MM.1S (cell line): ENCODE results near the gene RNF2.
A peak's percentile ranks its signal among the peaks of the same experiment; 100 is the strongest.

Source experiments
- DNase-seq: peaks from one replicate; pipeline ENCODE4 v3.0.0-alpha.2; 2015
- H2AFZ ChIP-seq: fragments of 300-600 bp; sonication (generic); 2 replicates; pipeline ENCODE4 v1.6.0; 2016; ENCODE audit warnings: antibody characterized with exemption, low read length
- H3F3A ChIP-seq: fragments of 300-600 bp; sonication (generic); 2 replicates; pipeline ENCODE4 v1.6.1; 2016; ENCODE audit warnings: mild to moderate bottlenecking, antibody characterized with exemption, low read length, moderate library complexity, mixed read lengths; ENCODE audit not compliant: insufficient read depth
- H3K27ac ChIP-seq: fragments of 300-600 bp; sonication (generic); 2 replicates; pipeline ENCODE4 v1.5.1; 2016; ENCODE audit warnings: mild to moderate bottlenecking, low read length
- H3K27me3 ChIP-seq: fragments of 300-600 bp; sonication (generic); replicated peaks from 2 replicates; pipeline ENCODE4 v1.6.0; 2016; ENCODE audit warnings: low read length; ENCODE audit not compliant: insufficient read depth
- H3K36me3 ChIP-seq: fragments of 300-600 bp; sonication (generic); replicated peaks from 2 replicates; pipeline ENCODE4 v1.6.1; 2016; ENCODE audit warnings: mild to moderate bottlenecking, low read length, mixed read lengths; ENCODE audit not compliant: insufficient read depth
- H3K4me1 ChIP-seq: fragments of 300-600 bp; sonication (generic); 2 replicates; pipeline ENCODE4 v1.6.1; 2016; ENCODE audit warnings: low read length, mixed read lengths
- H3K4me2 ChIP-seq: fragments of 300-600 bp; sonication (generic); 2 replicates; pipeline ENCODE4 v1.6.0; 2016; ENCODE audit warnings: low read depth, low read length
- H3K4me3 ChIP-seq: fragments of 300-600 bp; sonication (generic); 2 replicates; pipeline ENCODE4 v1.5.1; 2016; ENCODE audit warnings: low read length, mixed read lengths
- H3K79me2 ChIP-seq: fragments of 300-600 bp; sonication (generic); 2 replicates; pipeline ENCODE4 v1.6.1; 2016; ENCODE audit warnings: mixed run types, low read length, mixed read lengths
- H3K9ac ChIP-seq: fragments of 300-600 bp; sonication (generic); 2 replicates; pipeline ENCODE4 v1.6.1; 2016; ENCODE audit warnings: low read length, mixed read lengths
- H3K9me2 ChIP-seq: fragments of 300-600 bp; sonication (generic); replicated peaks from 2 replicates; pipeline ENCODE4 v1.6.1; 2016; ENCODE audit warnings: mild to moderate bottlenecking, low read length, mixed read lengths; ENCODE audit not compliant: insufficient read depth
- H3K9me3 ChIP-seq: fragments of 300-600 bp; sonication (generic); replicated peaks from 2 replicates; pipeline ENCODE4 v1.6.1; 2016; ENCODE audit warnings: mild to moderate bottlenecking, low read length, mixed read lengths; ENCODE audit not compliant: insufficient read depth
- H4K20me1 ChIP-seq: fragments of 300-600 bp; sonication (generic); 2 replicates; pipeline ENCODE4 v1.6.1; 2016; ENCODE audit warnings: mild to moderate bottlenecking, low read length, moderate library complexity, mixed read lengths; ENCODE audit not compliant: insufficient read depth
- EZH2 ChIP-seq: fragments of 300-600 bp; sonication (generic); optimal IDR thresholded peaks from 2 replicates; pipeline ENCODE3; 2017; ENCODE audit warnings: low read depth, mild to moderate bottlenecking, antibody characterized with exemption, low read length, mixed read lengths
- EZH2phosphoT487 ChIP-seq: fragments of 300-600 bp; sonication (generic); IDR thresholded peaks from 2 replicates; pipeline ENCODE4 v1.6.1; 2018; ENCODE audit warnings: antibody characterized with exemption, low read length
- TF ChIP-seq, protein P1 (sequence below): fragments of 300-600 bp; sonication (generic); IDR thresholded peaks from 2 replicates; pipeline ENCODE4 v1.5.1; 2016; ENCODE audit warnings: antibody characterized with exemption, low read length, mixed read lengths

Gene RNF2

DNA sequence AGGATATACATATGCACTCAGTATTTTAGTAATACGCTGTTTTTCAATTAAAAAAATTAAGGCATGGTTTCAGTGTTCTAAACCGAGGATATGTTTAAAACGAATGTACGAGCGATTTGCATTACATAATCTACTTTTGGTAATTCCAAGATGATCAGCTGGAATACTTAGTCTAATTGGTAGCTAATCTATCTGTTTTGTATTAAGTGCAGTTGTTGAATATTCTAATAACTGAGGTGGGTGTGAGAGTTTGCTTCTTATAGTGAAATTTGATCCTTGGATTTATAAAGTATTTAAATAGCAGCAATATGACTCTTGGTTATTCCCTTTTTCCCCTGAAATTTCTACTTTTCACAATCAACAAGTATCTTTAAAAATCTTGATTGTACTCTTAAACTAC is 1.3 kb downstream of the RNF2 start:
- TF ChIP-seq, protein P1, sequence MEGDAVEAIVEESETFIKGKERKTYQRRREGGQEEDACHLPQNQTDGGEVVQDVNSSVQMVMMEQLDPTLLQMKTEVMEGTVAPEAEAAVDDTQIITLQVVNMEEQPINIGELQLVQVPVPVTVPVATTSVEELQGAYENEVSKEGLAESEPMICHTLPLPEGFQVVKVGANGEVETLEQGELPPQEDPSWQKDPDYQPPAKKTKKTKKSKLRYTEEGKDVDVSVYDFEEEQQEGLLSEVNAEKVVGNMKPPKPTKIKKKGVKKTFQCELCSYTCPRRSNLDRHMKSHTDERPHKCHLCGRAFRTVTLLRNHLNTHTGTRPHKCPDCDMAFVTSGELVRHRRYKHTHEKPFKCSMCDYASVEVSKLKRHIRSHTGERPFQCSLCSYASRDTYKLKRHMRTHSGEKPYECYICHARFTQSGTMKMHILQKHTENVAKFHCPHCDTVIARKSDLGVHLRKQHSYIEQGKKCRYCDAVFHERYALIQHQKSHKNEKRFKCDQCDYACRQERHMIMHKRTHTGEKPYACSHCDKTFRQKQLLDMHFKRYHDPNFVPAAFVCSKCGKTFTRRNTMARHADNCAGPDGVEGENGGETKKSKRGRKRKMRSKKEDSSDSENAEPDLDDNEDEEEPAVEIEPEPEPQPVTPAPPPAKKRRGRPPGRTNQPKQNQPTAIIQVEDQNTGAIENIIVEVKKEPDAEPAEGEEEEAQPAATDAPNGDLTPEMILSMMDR: no peak
- no peak for TF ChIP-seq EZH2phosphoT487
- TF ChIP-seq EZH2: no peak
- DNase-seq: no peak
- H3F3A ChIP-seq: peaks cover 14% of the 10 kb centered on the region
- H4K20me1 ChIP-seq: no peaks in the 10 kb centered on the region
- peak overlapping the region; percentile 86 for H3K4me2 ChIP-seq
- H3K9ac ChIP-seq: peak overlapping the region; percentile 66; the same call in 1 of the 2 replicates
- no peak overlapping the region for H3K27ac ChIP-seq
- H3K79me2 ChIP-seq: peaks cover 49% of the 10 kb centered on the region
- peak overlapping the region; percentile 88 for H3K4me3 ChIP-seq
- no peaks in the 10 kb centered on the region for H3K9me3 ChIP-seq
- H2AFZ ChIP-seq: peak overlapping the region; percentile 93
- H3K27me3 ChIP-seq: no peaks in the 10 kb centered on the region; the same call in 1 of the 2 replicates
- H3K4me1 ChIP-seq: peaks cover 9% of the 10 kb centered on the region; the same call in 1 of the 2 replicates
- no peaks in the 10 kb centered on the region for H3K9me2 ChIP-seq
- H3K36me3 ChIP-seq: no peaks in the 10 kb centered on the region

DNA sequence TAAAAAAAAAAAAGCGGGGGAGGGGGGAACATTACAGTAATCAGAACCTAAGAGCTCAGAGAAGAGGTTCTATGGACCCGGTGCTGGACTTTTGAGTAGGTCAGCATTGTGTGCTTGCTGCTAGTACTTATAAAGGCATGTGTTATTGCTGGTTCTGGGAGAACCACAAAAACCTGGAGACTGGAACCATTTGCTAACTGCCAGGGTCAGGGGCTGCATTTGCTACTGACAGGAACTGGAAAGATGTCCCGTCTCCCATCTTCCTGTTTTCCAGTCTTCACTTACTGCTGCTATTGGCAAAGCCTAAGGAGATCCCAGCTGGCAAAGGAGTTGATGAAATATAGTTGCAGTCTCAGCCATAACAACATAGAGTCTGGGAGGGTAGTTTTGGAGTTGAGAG is 4.3 kb downstream of the RNF2 start:
- no peak overlapping the region for H3K4me3 ChIP-seq
- H3K9me2 ChIP-seq: no peaks in the 10 kb centered on the region
- no peak overlapping the region for H3K9ac ChIP-seq
- no peaks in the 10 kb centered on the region for H3K9me3 ChIP-seq
- no peaks in the 10 kb centered on the region; the same call in 1 of the 2 replicates for H3K27me3 ChIP-seq
- H3K27ac ChIP-seq: no peak overlapping the region
- H2AFZ ChIP-seq: no peak overlapping the region
- H3K4me2 ChIP-seq: no peak overlapping the region
- no peaks in the 10 kb centered on the region for H4K20me1 ChIP-seq
- DNase-seq: no peak
- H3F3A ChIP-seq: peaks cover 7% of the 10 kb centered on the region
- TF ChIP-seq EZH2 (no peak), EZH2phosphoT487 (no peak)
- TF ChIP-seq, protein P1: no peak
- H3K4me1 ChIP-seq: peaks cover 9% of the 10 kb centered on the region; the same call in 1 of the 2 replicates
- no peaks in the 10 kb centered on the region for H3K36me3 ChIP-seq
- H3K79me2 ChIP-seq: peaks cover 57% of the 10 kb centered on the region

DNA sequence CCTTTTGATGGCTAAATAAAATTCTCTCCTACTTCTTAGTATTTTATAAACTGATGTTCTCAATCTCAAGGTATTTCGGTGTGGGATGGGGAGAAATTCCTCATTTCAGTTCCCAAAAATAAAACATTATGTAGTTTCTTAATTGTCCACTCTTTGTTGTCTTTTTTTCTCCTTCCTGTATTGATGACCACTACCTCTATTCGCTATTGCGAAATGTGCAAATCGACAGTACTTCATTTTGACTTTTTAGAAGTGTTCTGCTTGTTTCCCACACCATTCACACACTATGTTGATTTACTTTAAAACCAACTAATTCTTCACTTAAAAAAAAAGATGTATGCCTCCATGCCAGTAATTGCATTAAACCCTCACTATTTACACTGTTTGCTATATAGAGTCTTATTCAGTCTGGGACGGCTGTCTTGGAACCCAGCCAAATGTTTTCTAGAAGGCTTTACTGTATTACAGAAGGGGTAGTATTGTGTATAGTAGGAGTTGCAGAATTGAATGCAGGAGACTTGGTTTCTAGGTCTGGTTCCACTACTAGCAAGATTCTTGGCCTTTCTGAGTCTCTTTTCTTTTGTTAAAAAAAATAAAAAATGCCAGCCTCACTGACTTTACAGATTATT is 5.6 kb downstream of the RNF2 start:
- Histone ChIP-seq H4K20me1 (no peaks in the 10 kb centered on the region), H3K9me2 (no peaks in the 10 kb centered on the region), H3K9ac (no peak overlapping the region), H2AFZ (no peak overlapping the region), H3K36me3 (no peaks in the 10 kb centered on the region), H3K4me2 (no peak overlapping the region), H3K4me1 (peaks cover 9% of the 10 kb centered on the region; the same call in 1 of the 2 replicates), H3F3A (no peaks in the 10 kb centered on the region), H3K9me3 (no peaks in the 10 kb centered on the region), H3K4me3 (no peak overlapping the region), H3K27ac (no peak overlapping the region), H3K27me3 (no peaks in the 10 kb centered on the region; the same call in 1 of the 2 replicates), H3K79me2 (peaks cover 57% of the 10 kb centered on the region)
- TF ChIP-seq EZH2phosphoT487: no peak
- no peak for TF ChIP-seq EZH2
- no peak for DNase-seq

DNA sequence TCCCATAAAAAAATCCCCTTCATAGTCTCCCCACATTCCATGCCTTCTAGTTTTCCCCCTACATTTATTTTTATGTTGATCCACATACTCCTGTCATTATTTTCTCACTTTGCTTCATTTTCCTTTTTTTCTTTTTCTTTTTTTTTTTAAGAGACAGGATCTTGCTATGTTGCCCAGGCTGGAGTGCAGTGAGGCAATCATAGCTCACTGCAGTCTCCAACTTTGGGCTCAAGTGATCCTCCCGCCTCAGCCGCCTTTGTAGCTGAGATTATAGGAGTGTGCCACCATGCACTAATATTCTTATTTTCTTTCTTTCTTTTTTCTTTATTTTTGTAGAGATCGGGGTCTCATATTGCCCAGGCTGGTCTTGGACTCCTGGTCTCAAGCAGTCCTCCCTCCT is 7.8 kb downstream of the RNF2 start:
- DNase-seq: no peak
- TF ChIP-seq EZH2: no peak
- Histone ChIP-seq H3K27ac (no peak overlapping the region), H3K9me2 (no peaks in the 10 kb centered on the region), H3F3A (no peaks in the 10 kb centered on the region), H3K9me3 (no peaks in the 10 kb centered on the region), H4K20me1 (no peaks in the 10 kb centered on the region), H3K4me3 (no peak overlapping the region), H3K9ac (no peak overlapping the region), H3K36me3 (no peaks in the 10 kb centered on the region), H3K4me2 (no peak overlapping the region), H3K4me1 (no peaks in the 10 kb centered on the region), H3K27me3 (no peaks in the 10 kb centered on the region), H3K79me2 (peaks cover 34% of the 10 kb centered on the region), H2AFZ (no peak overlapping the region)
